Fibroblast of pulmonary artery (primary cell): ENCODE results near the gene ATP5PF.
"Not testable (repeated sequence)": the region's sequence is repeated elsewhere in the genome, so short reads cannot be mapped to it uniquely, and the experiment has no call there.

ENCODE experiments used
- DNase-seq: peaks from one replicate; pipeline ENCODE4 v3.0.0-alpha.2; 2010; ENCODE audit warnings: low read depth
- H3K4me3 ChIP-seq: replicated peaks from 2 replicates; pipeline ENCODE4 v1.5.1; 2011; ENCODE audit warnings: low read depth, mild to moderate bottlenecking, control low read depth, low read length, moderate library complexity
- CTCF ChIP-seq: IDR thresholded peaks from 2 replicates; pipeline ENCODE4 v1.5.1; 2011; ENCODE audit warnings: mild to moderate bottlenecking, control low read depth, low read length, inconsistent platforms; ENCODE audit errors: missing control alignments

Gene ATP5PF

GRCh38 chr21:25701529-25701928, 33.2 kb downstream of the ATP5PF start:
- no peak for TF ChIP-seq CTCF
- DNase-seq: no peak
- H3K4me3 ChIP-seq: no peak overlapping the region

GRCh38 chr21:25700741-25701140, 34.0 kb downstream of the ATP5PF start:
- DNase-seq: no peak
- no peak overlapping the region for H3K4me3 ChIP-seq
- no peak for TF ChIP-seq CTCF

DNA sequence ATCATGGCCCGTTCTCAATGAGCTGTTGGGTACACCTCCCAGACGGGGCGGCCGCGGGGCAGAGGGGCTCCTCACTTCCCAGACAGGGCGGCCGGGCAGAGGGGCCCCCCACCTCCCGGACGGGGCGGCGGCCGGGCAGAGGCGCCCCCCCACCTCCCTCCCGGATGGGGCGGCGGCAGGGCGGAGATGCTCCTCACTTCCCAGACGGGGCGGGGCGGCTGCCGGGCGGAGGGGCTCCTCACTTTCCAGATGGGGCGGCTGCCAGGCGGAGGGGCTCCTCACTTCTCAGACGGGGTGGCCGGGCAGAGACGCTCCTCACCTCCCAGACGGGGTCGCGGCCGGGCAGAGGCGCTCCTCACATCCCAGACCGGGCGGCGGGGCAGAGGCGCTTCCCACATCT, 39.2 kb downstream of the ATP5PF start:
- not testable (repeated sequence) for H3K4me3 ChIP-seq, DNase-seq

GRCh38 chr21:25691976-25692375, 42.7 kb downstream of the ATP5PF start:
- DNase-seq: no peak
- no peak for TF ChIP-seq CTCF
- no peak overlapping the region for H3K4me3 ChIP-seq

DNA sequence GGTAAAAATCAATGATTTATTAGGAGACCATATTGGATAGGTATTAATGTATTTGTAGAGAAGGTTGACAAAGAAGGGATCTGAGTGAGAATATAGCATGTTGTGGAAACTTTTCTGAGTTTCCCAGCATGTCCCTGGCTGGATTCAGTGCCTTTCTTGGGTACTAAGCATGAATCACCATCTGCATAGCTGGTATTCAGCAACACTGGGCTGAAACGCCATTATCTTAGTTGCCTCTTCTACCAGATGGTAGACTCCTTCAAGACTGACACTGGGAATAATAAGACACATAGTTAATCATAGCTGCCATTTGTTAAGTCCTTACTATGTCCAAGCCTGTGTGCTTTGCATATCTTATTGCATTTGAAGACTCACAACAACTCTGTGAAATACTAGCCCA, 45.5 kb downstream of the ATP5PF start:
- no peak overlapping the region for H3K4me3 ChIP-seq
- DNase-seq: peak; percentile 2
- TF ChIP-seq CTCF: no peak

DNA sequence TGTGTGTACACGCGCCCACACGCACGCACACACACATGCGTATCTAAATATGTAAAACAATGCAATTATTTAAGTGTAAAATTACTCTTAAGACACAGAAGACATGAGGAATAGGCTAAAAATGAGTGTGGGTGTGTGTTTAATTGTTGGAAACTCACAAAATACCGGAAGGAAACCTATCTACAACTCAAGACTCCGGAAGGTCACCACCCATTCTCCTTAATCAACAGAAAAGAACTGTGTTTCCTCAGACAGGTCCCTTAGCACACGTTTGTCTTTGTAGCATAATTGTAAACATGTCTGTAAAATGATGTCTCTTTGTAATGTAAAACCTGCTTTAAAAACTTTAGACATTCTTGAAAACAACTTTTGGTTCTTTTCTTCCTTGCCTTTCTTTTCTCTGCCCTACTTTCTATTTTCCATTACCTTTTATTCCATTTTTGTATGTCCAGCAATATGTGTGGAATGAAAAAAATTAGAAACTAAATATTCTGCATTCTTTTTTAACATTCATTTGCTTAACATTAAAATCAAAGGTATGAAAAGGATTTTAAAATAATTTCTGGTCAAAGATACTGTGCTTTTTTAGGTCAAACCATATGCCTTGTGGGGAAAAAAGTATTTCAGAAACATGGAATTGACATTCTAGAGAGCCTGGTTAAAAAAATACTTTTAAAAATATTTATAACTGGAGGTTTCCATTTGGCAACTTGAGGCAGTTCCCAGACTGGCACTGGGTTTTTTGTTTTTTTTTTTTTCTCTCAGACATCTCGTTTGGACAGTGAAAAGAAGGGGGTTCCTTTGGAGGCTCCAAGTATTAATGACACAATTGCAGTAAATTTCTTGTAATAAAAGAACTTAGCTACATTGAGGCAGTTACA, 46.2 kb downstream of the ATP5PF start:
- no peak overlapping the region for H3K4me3 ChIP-seq
- DNase-seq: no peak
- no peak for TF ChIP-seq CTCF

- TF ChIP-seq CTCF: no peak
- no peak overlapping the region for H3K4me3 ChIP-seq
- no peak for DNase-seq
Observed at GRCh38 chr21:25687787-25688186, 46.9 kb downstream of the ATP5PF start.
